ENCODE measurements around the gene TMTC4.

The TMTC4 gene

DNA sequence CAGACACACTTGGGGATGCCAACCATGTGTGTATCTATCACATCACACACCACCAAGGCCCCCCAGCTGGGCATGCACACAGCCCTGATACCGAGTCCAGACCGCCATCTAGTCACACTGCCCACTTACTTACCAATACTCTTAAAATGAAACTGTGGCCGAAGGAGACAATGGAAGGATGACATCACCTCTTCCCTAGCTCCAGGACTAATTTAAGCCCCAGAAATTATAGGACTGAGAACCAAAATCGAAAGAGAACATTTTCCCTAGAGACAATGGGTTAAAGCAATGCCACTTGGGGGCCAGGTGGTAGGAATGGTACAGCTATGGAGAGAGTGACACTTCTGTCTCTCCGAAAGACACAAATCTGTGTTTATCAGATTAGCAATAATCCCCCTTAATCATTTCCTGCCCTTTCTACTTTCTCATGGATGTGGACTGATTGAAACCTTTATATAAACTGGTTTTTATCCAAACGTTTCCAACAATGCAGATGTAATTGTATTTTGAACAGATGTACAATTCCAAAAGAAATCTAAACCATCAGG is 85.3 kb downstream of the TMTC4 start:
- TF ChIP-seq CSDC2 (CRISPR knock-in tag; IDR thresholded peaks at IDR 0.05) (no peak), RARB (CRISPR knock-in tag; IDR thresholded peaks at IDR 0.05) (no peak), ZNF565 (CRISPR knock-in tag; conservative IDR thresholded peaks at IDR 0.05; ENCODE audit: low read depth) (no peak), ZFP30 (CRISPR knock-in tag; IDR thresholded peaks at IDR 0.05) (no peak), ARNTL (CRISPR knock-in tag; IDR thresholded peaks at IDR 0.05; ENCODE audit: borderline replicate concordance, low read depth) (no peak), OSR1 (CRISPR knock-in tag; IDR thresholded peaks at IDR 0.05) (no peak), ZFP3 (CRISPR knock-in tag; IDR thresholded peaks at IDR 0.05) (no peak), SNAI2 (CRISPR knock-in tag; IDR thresholded peaks at IDR 0.05) (no peak)
- TF ChIP-seq, protein P1, sequence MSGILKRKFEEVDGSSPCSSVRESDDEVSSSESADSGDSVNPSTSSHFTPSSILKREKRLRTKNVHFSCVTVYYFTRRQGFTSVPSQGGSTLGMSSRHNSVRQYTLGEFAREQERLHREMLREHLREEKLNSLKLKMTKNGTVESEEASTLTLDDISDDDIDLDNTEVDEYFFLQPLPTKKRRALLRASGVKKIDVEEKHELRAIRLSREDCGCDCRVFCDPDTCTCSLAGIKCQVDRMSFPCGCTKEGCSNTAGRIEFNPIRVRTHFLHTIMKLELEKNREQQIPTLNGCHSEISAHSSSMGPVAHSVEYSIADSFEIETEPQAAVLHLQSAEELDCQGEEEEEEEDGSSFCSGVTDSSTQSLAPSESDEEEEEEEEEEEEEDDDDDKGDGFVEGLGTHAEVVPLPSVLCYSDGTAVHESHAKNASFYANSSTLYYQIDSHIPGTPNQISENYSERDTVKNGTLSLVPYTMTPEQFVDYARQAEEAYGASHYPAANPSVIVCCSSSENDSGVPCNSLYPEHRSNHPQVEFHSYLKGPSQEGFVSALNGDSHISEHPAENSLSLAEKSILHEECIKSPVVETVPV (CRISPR knock-in tag; IDR thresholded peaks at IDR 0.05): no peak
- TF ChIP-seq, protein P2, sequence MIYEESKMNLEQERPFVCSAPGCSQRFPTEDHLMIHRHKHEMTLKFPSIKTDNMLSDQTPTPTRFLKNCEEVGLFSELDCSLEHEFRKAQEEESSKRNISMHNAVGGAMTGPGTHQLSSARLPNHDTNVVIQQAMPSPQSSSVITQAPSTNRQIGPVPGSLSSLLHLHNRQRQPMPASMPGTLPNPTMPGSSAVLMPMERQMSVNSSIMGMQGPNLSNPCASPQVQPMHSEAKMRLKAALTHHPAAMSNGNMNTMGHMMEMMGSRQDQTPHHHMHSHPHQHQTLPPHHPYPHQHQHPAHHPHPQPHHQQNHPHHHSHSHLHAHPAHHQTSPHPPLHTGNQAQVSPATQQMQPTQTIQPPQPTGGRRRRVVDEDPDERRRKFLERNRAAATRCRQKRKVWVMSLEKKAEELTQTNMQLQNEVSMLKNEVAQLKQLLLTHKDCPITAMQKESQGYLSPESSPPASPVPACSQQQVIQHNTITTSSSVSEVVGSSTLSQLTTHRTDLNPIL (CRISPR knock-in tag; IDR thresholded peaks at IDR 0.05; ENCODE audit: low read depth): no peak
- TF ChIP-seq, protein P3, sequence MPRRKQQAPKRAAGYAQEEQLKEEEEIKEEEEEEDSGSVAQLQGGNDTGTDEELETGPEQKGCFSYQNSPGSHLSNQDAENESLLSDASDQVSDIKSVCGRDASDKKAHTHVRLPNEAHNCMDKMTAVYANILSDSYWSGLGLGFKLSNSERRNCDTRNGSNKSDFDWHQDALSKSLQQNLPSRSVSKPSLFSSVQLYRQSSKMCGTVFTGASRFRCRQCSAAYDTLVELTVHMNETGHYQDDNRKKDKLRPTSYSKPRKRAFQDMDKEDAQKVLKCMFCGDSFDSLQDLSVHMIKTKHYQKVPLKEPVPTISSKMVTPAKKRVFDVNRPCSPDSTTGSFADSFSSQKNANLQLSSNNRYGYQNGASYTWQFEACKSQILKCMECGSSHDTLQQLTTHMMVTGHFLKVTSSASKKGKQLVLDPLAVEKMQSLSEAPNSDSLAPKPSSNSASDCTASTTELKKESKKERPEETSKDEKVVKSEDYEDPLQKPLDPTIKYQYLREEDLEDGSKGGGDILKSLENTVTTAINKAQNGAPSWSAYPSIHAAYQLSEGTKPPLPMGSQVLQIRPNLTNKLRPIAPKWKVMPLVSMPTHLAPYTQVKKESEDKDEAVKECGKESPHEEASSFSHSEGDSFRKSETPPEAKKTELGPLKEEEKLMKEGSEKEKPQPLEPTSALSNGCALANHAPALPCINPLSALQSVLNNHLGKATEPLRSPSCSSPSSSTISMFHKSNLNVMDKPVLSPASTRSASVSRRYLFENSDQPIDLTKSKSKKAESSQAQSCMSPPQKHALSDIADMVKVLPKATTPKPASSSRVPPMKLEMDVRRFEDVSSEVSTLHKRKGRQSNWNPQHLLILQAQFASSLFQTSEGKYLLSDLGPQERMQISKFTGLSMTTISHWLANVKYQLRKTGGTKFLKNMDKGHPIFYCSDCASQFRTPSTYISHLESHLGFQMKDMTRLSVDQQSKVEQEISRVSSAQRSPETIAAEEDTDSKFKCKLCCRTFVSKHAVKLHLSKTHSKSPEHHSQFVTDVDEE (CRISPR knock-in tag; IDR thresholded peaks at IDR 0.05): no peak
- ATAC-seq: no peak

DNA sequence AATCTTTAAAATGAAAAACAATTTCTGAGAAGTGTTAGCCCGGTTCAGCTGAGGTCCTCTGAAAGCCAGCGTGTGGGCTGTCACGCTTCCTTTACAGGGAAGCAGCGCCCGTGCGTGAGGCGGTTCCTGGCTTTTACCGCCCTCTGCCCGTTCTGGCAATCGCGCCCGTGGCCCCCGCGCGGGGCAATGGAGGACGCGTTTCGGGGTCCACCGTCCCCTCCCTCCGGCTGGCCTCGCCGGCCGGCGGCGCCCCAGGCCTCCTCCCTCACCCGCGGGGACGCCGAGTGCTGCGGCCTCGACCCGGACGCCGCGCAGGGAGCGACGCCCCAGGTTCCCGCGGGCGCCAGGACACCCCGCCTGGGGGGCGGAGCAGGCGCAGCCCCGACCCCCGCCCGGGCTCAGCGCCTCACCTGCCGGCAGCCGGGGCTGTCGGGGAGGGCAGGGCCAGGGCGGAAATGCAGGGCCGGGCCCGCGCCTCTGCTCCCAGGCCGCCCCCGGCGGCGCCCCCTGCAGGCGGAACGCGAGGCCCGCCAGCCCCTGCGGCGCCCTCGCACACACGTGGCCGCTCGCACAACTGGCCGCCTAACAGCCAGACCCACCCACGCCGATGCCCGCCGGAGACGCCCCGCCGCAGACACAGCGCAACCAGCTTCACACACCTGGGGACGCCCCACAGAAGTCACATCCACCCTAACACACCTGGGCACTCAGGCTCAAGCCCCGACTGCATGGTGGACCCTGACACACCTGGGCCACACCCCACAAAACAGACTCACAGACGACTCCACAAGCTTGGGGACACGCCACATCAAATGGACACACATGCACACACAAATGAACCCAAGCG is 86.0 kb downstream of the TMTC4 start, which contains the start of gene GGACT:
Gene GGACT (minus strand): TSS at position 459 of the 847 bp plus-strand sequence. CDS start 56,198 bp downstream, outside the sequence.
- no peak for TF ChIP-seq PPARA (CRISPR knock-in tag; IDR thresholded peaks at IDR 0.05; ENCODE audit: borderline replicate concordance)
- no peak for TF ChIP-seq GLIS3 (CRISPR knock-in tag; IDR thresholded peaks at IDR 0.05)
- no peak for TF ChIP-seq OSR1 (CRISPR knock-in tag; IDR thresholded peaks at IDR 0.05)
- no peak for TF ChIP-seq ZC3H10 (CRISPR knock-in tag; IDR thresholded peaks at IDR 0.05)
- TF ChIP-seq SNAI2 (CRISPR knock-in tag; IDR thresholded peaks at IDR 0.05): no peak
- TF ChIP-seq, protein P4, sequence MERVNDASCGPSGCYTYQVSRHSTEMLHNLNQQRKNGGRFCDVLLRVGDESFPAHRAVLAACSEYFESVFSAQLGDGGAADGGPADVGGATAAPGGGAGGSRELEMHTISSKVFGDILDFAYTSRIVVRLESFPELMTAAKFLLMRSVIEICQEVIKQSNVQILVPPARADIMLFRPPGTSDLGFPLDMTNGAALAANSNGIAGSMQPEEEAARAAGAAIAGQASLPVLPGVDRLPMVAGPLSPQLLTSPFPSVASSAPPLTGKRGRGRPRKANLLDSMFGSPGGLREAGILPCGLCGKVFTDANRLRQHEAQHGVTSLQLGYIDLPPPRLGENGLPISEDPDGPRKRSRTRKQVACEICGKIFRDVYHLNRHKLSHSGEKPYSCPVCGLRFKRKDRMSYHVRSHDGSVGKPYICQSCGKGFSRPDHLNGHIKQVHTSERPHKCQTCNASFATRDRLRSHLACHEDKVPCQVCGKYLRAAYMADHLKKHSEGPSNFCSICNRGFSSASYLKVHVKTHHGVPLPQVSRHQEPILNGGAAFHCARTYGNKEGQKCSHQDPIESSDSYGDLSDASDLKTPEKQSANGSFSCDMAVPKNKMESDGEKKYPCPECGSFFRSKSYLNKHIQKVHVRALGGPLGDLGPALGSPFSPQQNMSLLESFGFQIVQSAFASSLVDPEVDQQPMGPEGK (CRISPR knock-in tag; IDR thresholded peaks at IDR 0.05; ENCODE audit: borderline replicate concordance): no peak
- no peak for TF ChIP-seq RARB (CRISPR knock-in tag; IDR thresholded peaks at IDR 0.05)
- no peak for TF ChIP-seq ZNF565 (CRISPR knock-in tag; conservative IDR thresholded peaks at IDR 0.05; ENCODE audit: low read depth)
- peak; percentile 96 for ATAC-seq

DNA sequence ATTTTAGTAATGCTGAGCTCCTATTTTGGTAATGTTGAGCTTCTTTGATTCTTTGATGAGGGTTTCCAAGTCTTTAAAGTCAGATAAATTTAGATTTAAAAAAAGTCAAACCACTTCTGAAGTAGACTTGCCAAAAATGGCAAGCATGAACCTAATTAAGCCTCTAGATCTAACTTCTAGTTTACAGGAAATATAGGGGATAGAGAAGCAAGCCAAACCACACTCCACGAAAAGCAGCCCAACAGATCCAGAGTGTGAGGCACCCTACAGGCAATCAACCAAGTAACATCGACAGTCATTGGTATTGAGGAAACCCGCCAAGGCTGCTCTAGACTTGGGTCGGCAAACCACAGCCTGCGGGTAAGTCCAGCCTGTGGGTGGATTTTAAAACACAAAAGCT is 89.7 kb downstream of the TMTC4 start:
- ATAC-seq: no peak
- TF ChIP-seq ZFP3 (CRISPR knock-in tag; IDR thresholded peaks at IDR 0.05): no peak
- TF ChIP-seq ISL1 (CRISPR knock-in tag; IDR thresholded peaks at IDR 0.05): no peak
- no peak for TF ChIP-seq TOX (CRISPR knock-in tag; IDR thresholded peaks at IDR 0.05; ENCODE audit: borderline replicate concordance)
- no peak for TF ChIP-seq CSDC2 (CRISPR knock-in tag; IDR thresholded peaks at IDR 0.05)
- no peak for TF ChIP-seq ZNF8 (CRISPR knock-in tag; IDR thresholded peaks at IDR 0.05)
- no peak for TF ChIP-seq TCF4 (CRISPR knock-in tag; IDR thresholded peaks at IDR 0.05; ENCODE audit: borderline replicate concordance)
- TF ChIP-seq, protein P1 (CRISPR knock-in tag; IDR thresholded peaks at IDR 0.05): no peak
